HL-60 (cell line): Measurements from ENCODE around the gene CNGA1.

Experiments used
- DNase-seq, 2 experiments: peaks; one replicate each; pipeline ENCODE4 v3.0.0-alpha.2; 2010 to 2020; ENCODE audit warnings: low read depth in 1 of 2, low spot score in 1 of 2
- H3K27ac ChIP-seq: fragments of 250-450 bp; sonication (Bioruptor Pico); replicated peaks from 2 replicates; pipeline ENCODE4 v1.5.1; 2020; ENCODE audit warnings: mild to moderate bottlenecking, moderate library complexity
- H3K27me3 ChIP-seq: fragments of 250-450 bp; sonication (Bioruptor Pico); 2 replicates; pipeline ENCODE4 v1.5.1; 2021; ENCODE audit warnings: mild to moderate bottlenecking, moderate library complexity; ENCODE audit not compliant: insufficient read depth, poor library complexity, severe bottlenecking
- H3K4me3 ChIP-seq: replicated peaks from 2 replicates; pipeline ENCODE4 v1.5.1; 2011; ENCODE audit warnings: mild to moderate bottlenecking, control low read depth, low read length; ENCODE audit not compliant: insufficient read depth
- GABPA ChIP-seq: IDR thresholded peaks from 2 replicates; pipeline ENCODE4 v1.6.1; 2012; ENCODE audit warnings: low read depth
- POLR2AphosphoS5 ChIP-seq: IDR thresholded peaks from 2 replicates; pipeline ENCODE4 v1.6.1; 2012; ENCODE audit warnings: low read depth
- SPI1 ChIP-seq: IDR thresholded peaks from 2 replicates; pipeline ENCODE4 v1.6.1; 2012; ENCODE audit warnings: low read depth, mild to moderate bottlenecking, borderline replicate concordance
- TF ChIP-seq, protein P1 (sequence below): IDR thresholded peaks from one replicate; pipeline ENCODE4 v1.5.1; 2011; ENCODE audit warnings: low read length, control low read depth, inconsistent platforms; ENCODE audit not compliant: insufficient read depth
- TF ChIP-seq, protein P2 (sequence below): IDR thresholded peaks from 2 replicates; pipeline ENCODE4 v1.6.1; 2012; ENCODE audit warnings: low read depth; ENCODE audit not compliant: insufficient replicate concordance

The CNGA1 gene

DNA sequence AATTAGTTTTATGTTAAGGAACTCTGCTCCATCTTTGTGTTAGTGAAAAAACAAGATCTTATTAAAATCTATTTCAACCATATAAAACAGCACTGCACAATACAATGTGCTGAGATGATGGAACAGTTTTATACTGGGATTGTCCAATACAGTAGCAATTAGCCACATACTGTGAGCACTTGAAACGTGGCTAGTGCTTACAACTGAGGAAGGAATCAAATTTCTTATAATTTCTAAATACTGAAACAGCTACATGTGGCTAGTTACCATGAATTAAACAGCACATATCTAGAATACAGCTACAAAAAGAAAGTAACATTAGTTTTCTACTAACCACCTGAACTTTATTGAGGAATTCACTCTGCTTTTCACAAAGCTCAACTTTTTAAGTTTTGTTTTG is 116.8 kb downstream of the CNGA1 start:
- H3K27ac ChIP-seq = no peak overlapping the region

DNA sequence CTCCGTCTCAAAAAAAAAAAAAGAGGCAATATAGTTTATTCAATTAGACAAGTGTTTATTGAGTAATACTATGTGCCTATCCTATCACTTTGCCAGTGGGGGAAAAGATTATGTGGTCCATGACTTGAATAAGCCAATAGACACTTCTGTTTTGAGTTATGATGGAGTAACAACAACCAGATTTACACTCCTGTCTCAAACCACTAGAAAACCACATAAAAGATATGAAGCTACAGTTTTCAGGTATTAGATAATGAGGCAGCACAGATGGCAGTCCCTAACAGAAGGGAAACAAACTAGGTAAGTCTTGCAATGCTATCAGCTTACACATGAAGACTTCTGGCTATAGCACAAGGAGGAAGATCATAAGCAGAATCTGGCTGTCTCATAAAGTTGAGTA is 124.6 kb downstream of the CNGA1 start:
- Histone ChIP-seq H3K4me3 (no peak overlapping the region), H3K27ac (no peak overlapping the region), H3K27me3 (no peaks in the 10 kb centered on the region)
- DNase-seq = no peak
- TF ChIP-seq, protein P1, sequence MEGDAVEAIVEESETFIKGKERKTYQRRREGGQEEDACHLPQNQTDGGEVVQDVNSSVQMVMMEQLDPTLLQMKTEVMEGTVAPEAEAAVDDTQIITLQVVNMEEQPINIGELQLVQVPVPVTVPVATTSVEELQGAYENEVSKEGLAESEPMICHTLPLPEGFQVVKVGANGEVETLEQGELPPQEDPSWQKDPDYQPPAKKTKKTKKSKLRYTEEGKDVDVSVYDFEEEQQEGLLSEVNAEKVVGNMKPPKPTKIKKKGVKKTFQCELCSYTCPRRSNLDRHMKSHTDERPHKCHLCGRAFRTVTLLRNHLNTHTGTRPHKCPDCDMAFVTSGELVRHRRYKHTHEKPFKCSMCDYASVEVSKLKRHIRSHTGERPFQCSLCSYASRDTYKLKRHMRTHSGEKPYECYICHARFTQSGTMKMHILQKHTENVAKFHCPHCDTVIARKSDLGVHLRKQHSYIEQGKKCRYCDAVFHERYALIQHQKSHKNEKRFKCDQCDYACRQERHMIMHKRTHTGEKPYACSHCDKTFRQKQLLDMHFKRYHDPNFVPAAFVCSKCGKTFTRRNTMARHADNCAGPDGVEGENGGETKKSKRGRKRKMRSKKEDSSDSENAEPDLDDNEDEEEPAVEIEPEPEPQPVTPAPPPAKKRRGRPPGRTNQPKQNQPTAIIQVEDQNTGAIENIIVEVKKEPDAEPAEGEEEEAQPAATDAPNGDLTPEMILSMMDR = no peak
- no peak for TF ChIP-seq POLR2AphosphoS5
- no peak for TF ChIP-seq GABPA
- TF ChIP-seq, protein P2, sequence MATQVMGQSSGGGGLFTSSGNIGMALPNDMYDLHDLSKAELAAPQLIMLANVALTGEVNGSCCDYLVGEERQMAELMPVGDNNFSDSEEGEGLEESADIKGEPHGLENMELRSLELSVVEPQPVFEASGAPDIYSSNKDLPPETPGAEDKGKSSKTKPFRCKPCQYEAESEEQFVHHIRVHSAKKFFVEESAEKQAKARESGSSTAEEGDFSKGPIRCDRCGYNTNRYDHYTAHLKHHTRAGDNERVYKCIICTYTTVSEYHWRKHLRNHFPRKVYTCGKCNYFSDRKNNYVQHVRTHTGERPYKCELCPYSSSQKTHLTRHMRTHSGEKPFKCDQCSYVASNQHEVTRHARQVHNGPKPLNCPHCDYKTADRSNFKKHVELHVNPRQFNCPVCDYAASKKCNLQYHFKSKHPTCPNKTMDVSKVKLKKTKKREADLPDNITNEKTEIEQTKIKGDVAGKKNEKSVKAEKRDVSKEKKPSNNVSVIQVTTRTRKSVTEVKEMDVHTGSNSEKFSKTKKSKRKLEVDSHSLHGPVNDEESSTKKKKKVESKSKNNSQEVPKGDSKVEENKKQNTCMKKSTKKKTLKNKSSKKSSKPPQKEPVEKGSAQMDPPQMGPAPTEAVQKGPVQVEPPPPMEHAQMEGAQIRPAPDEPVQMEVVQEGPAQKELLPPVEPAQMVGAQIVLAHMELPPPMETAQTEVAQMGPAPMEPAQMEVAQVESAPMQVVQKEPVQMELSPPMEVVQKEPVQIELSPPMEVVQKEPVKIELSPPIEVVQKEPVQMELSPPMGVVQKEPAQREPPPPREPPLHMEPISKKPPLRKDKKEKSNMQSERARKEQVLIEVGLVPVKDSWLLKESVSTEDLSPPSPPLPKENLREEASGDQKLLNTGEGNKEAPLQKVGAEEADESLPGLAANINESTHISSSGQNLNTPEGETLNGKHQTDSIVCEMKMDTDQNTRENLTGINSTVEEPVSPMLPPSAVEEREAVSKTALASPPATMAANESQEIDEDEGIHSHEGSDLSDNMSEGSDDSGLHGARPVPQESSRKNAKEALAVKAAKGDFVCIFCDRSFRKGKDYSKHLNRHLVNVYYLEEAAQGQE = no peak
- no peak for TF ChIP-seq SPI1

More for the DNA sequence above, 116.8 kb downstream of the CNGA1 start:
- DNase-seq = no peak
- Histone ChIP-seq H3K4me3 (no peak overlapping the region), H3K27me3 (no peaks in the 10 kb centered on the region)
- TF ChIP-seq, protein P2 = no peak
- TF ChIP-seq POLR2AphosphoS5 = no peak
- TF ChIP-seq GABPA = no peak
- no peak for TF ChIP-seq SPI1
- TF ChIP-seq, protein P1 = no peak
